WTC11 (cell line): ENCODE data around the gene TEAD1. TPM values are rescaled to one million over a fixed set of nuclear protein-coding genes. Genes with fewer than 3 reads are reported as not detected.

ENCODE experiments used
- ATAC-seq: fragments of 200-7000 bp; cut with Tn5 transposase; 2 replicates; pipeline ENCODE4 v1.10.0; 2021; ENCODE audit warnings: mild to moderate bottlenecking, moderate library complexity
- CTCF ChIA-PET: fragments of 300-600 bp; sonication (Branson Sonifier 250); formaldehyde crosslinking; loops from one replicate; lab custom pipeline; 2021; ENCODE audit warnings: antibody characterized with exemption; lab: Charles Lee
- POLR2A ChIA-PET: fragments of 350-600 bp; sonication (Branson Sonifier 250); formaldehyde crosslinking; loops from one replicate; lab custom pipeline; 2021; ENCODE audit warnings: antibody characterized with exemption; lab: Charles Lee
- DNase-seq: peaks from one replicate; pipeline ENCODE4 v3.0.0; 2021; ENCODE audit warnings: low spot score
- H3K27ac Mint-ChIP-seq: 2 replicates; pipeline ENCODE4 v1.8.0; 2021; ENCODE audit warnings: mixed read lengths
- H3K27me3 Mint-ChIP-seq: 2 replicates; pipeline ENCODE4 v1.8.0; 2021; ENCODE audit warnings: low read depth, mild to moderate bottlenecking, moderate library complexity, mixed read lengths
- H3K36me3 Mint-ChIP-seq: 2 replicates; pipeline ENCODE4 v1.8.0; 2021; ENCODE audit warnings: mixed read lengths
- H3K4me1 Mint-ChIP-seq: 2 replicates; pipeline ENCODE4 v1.8.0; 2022; ENCODE audit warnings: mixed read lengths
- H3K4me3 Mint-ChIP-seq: 2 replicates; pipeline ENCODE4 v1.8.0; 2021; ENCODE audit warnings: mild to moderate bottlenecking, moderate library complexity, mixed read lengths
- H3K9me3 Mint-ChIP-seq: 2 replicates; pipeline ENCODE4 v1.8.0; 2021; ENCODE audit warnings: mixed read lengths
- EMX1 ChIP-seq: fragments of 250-450 bp; sonication (Bioruptor Pico); IDR thresholded peaks from 2 replicates; pipeline ENCODE4 v1.8.0; 2021; ENCODE audit warnings: mild to moderate bottlenecking
- ETV6 ChIP-seq: sonication (generic); formaldehyde crosslinking; IDR thresholded peaks from 2 replicates; pipeline ENCODE4 v1.8.1; 2022; ENCODE audit warnings: mild to moderate bottlenecking, missing genetic modification reagents
- FOXK1 ChIP-seq: sonication (generic); formaldehyde crosslinking; IDR thresholded peaks from 2 replicates; pipeline ENCODE4 v1.8.0; 2022; ENCODE audit warnings: mild to moderate bottlenecking, moderate library complexity, missing genetic modification reagents
- FOXP1 ChIP-seq: sonication (generic); formaldehyde crosslinking; IDR thresholded peaks from 2 replicates; pipeline ENCODE4 v1.8.0; 2022; ENCODE audit warnings: missing genetic modification reagents, mild to moderate bottlenecking, moderate library complexity, borderline replicate concordance
- JAZF1 ChIP-seq: fragments of 250-450 bp; sonication (Bioruptor Pico); IDR thresholded peaks from 2 replicates; pipeline ENCODE4 v1.9.0; 2021; ENCODE audit warnings: moderate library complexity, mild to moderate bottlenecking, inconsistent platforms
- OVOL2 ChIP-seq: fragments of 250-450 bp; sonication (Bioruptor Pico); IDR thresholded peaks from 2 replicates; pipeline ENCODE4 v1.9.0; 2021; ENCODE audit warnings: mild to moderate bottlenecking, borderline replicate concordance
- TEAD1 ChIP-seq: sonication (generic); formaldehyde crosslinking; IDR thresholded peaks from 2 replicates; pipeline ENCODE4 v1.8.0; 2022; ENCODE audit warnings: mild to moderate bottlenecking, missing genetic modification reagents
- TEAD4 ChIP-seq: sonication (generic); formaldehyde crosslinking; IDR thresholded peaks from 2 replicates; pipeline ENCODE4 v1.8.0; 2022; ENCODE audit warnings: mild to moderate bottlenecking, missing genetic modification reagents
- ZNF416 ChIP-seq: fragments of 250-450 bp; sonication (Bioruptor Pico); IDR thresholded peaks from 2 replicates; pipeline ENCODE4 v1.9.0; 2021; ENCODE audit warnings: mild to moderate bottlenecking, inconsistent platforms
- total RNA-seq: library from RNA; stranded (reverse); gene quantifications from 3 replicates; pipeline ENCODE4 v1.2.3, GENCODE V29; 2021
- TF ChIP-seq, protein P1 (sequence below): sonication (generic); formaldehyde crosslinking; IDR thresholded peaks from 2 replicates; pipeline ENCODE4 v1.8.1; 2023; ENCODE audit warnings: mild to moderate bottlenecking, missing genetic modification reagents, moderate library complexity
- TF ChIP-seq, protein P2 (sequence below): fragments of 250-450 bp; sonication (Bioruptor Pico); IDR thresholded peaks from 2 replicates; pipeline ENCODE4 v1.9.0; 2021; ENCODE audit warnings: mild to moderate bottlenecking
- TF ChIP-seq, protein P3 (sequence below): sonication (generic); formaldehyde crosslinking; IDR thresholded peaks from 2 replicates; pipeline ENCODE4 v1.8.0; 2022; ENCODE audit warnings: mild to moderate bottlenecking, missing genetic modification reagents
- TF ChIP-seq, protein P4 (sequence below): sonication (generic); formaldehyde crosslinking; IDR thresholded peaks from 2 replicates; pipeline ENCODE4 v1.8.0; 2023; ENCODE audit warnings: missing genetic modification reagents, mild to moderate bottlenecking, borderline replicate concordance
- TF ChIP-seq, protein P5 (sequence below): sonication (generic); formaldehyde crosslinking; IDR thresholded peaks from 2 replicates; pipeline ENCODE4 v1.8.1; 2023; ENCODE audit warnings: mild to moderate bottlenecking, missing genetic modification reagents
- TF ChIP-seq, protein P6 (sequence below): sonication (generic); formaldehyde crosslinking; IDR thresholded peaks from 2 replicates; pipeline ENCODE4 v1.8.1; 2023; ENCODE audit warnings: mild to moderate bottlenecking, missing genetic modification reagents, moderate library complexity
- TF ChIP-seq, protein P7 (sequence below): sonication (generic); formaldehyde crosslinking; IDR thresholded peaks from 2 replicates; pipeline ENCODE4 v1.8.0; 2023; ENCODE audit warnings: missing genetic modification reagents

The TEAD1 gene
- total RNA-seq, 1 experiment from 2014 or later: 79.9 TPM

DNA sequence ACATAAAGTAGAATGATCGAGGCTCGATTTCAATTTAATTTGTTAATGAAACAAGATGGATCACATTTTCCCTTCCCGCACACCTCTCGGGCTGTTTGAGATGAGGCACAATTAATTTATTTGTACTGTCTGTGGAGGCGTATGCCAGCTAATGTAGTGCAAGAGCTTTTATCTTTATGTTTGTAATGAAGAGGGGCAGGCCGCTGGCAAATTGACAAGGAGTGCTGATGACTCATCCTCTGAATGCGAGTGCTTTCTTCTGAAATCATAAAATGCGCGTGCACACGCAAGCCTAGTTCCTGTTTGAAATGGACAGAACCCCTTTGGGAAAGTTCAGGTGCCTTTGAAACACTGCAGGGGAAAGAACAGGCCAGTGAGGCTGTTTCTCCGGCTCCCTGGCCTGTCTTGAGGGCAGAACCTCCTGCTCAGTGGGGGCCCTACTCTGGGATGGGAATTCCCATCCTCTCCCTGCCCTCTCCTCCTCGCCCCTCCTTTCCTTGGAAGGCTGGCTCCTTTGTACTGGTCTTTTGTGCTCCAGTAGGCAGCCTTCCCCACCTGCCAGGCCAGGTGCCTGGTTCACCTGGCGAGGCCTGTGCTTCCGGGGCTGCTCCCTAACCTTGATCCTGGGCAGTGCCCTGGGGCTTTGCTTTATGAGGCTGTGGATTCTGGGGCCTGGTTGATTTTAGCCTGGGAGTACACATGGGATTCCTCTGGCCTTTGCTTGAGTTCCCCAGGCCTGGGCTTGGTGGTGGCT, 50.3 kb downstream of the TEAD1 start (continued):
- TF ChIP-seq, protein P1, sequence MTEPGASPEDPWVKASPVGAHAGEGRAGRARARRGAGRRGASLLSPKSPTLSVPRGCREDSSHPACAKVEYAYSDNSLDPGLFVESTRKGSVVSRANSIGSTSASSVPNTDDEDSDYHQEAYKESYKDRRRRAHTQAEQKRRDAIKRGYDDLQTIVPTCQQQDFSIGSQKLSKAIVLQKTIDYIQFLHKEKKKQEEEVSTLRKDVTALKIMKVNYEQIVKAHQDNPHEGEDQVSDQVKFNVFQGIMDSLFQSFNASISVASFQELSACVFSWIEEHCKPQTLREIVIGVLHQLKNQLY (CRISPR knock-in tag): no peak
- TF ChIP-seq, protein P2, sequence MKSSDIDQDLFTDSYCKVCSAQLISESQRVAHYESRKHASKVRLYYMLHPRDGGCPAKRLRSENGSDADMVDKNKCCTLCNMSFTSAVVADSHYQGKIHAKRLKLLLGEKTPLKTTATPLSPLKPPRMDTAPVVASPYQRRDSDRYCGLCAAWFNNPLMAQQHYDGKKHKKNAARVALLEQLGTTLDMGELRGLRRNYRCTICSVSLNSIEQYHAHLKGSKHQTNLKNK (CRISPR knock-in tag): no peak
- peak; percentile 93; the same call in 1 of the 2 replicates for TF ChIP-seq ETV6 (CRISPR knock-in tag)
- TF ChIP-seq, protein P3, sequence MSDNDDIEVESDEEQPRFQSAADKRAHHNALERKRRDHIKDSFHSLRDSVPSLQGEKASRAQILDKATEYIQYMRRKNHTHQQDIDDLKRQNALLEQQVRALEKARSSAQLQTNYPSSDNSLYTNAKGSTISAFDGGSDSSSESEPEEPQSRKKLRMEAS (CRISPR knock-in tag): peak; percentile 51; the same call in 1 of the 2 replicates
- TF ChIP-seq FOXK1 (CRISPR knock-in tag): peak; percentile 45; the same call in 1 of the 2 replicates
- TF ChIP-seq, protein P4, sequence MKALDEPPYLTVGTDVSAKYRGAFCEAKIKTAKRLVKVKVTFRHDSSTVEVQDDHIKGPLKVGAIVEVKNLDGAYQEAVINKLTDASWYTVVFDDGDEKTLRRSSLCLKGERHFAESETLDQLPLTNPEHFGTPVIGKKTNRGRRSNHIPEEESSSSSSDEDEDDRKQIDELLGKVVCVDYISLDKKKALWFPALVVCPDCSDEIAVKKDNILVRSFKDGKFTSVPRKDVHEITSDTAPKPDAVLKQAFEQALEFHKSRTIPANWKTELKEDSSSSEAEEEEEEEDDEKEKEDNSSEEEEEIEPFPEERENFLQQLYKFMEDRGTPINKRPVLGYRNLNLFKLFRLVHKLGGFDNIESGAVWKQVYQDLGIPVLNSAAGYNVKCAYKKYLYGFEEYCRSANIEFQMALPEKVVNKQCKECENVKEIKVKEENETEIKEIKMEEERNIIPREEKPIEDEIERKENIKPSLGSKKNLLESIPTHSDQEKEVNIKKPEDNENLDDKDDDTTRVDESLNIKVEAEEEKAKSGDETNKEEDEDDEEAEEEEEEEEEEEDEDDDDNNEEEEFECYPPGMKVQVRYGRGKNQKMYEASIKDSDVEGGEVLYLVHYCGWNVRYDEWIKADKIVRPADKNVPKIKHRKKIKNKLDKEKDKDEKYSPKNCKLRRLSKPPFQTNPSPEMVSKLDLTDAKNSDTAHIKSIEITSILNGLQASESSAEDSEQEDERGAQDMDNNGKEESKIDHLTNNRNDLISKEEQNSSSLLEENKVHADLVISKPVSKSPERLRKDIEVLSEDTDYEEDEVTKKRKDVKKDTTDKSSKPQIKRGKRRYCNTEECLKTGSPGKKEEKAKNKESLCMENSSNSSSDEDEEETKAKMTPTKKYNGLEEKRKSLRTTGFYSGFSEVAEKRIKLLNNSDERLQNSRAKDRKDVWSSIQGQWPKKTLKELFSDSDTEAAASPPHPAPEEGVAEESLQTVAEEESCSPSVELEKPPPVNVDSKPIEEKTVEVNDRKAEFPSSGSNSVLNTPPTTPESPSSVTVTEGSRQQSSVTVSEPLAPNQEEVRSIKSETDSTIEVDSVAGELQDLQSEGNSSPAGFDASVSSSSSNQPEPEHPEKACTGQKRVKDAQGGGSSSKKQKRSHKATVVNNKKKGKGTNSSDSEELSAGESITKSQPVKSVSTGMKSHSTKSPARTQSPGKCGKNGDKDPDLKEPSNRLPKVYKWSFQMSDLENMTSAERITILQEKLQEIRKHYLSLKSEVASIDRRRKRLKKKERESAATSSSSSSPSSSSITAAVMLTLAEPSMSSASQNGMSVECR (CRISPR knock-in tag): peak; percentile 66; the same call in 1 of the 2 replicates
- TF ChIP-seq FOXP1: peak; percentile 62
- TF ChIP-seq TEAD1 (CRISPR knock-in tag): peak; percentile 80; the same call in 1 of the 2 replicates

DNA sequence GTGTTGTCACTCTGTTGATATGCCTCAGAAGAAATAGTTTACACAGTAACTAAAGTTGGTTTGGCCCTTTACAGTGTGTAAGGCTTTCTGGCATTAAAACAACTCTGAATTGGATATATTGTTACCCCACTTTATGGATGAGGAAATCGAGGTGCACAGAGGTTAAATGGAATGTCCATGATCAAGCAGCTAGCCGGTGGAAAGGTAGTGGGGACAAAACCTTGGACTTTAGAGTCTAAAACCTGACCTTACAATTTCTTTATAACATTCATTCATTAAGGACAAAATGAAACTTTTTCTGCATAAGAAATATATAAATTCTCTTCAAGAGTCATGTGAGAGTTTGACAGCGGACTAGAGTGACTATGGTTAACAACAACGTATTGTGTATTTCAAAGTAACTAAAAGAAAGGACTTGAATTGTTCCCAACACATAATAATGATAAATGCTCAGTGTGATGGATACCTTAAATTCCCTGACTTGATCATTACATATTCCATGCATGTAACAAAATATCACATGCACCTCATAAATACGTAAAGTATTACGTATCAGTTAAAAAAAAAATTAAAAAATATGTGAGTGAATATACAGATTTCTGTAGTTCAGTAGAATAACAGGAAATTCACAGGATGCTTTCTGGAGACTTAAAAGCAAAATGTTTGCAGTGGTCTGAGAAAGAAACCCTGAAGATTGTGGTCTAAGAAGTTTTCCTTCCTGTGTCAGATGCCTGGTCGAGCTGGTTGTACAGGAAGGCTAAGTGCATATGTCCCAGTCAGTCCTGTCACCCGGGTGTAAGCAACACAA, 51.0 kb downstream of the TEAD1 start:
- H3K9me3 Mint-ChIP-seq: no peaks in the 10 kb centered on the region
- H3K27me3 Mint-ChIP-seq: no peaks in the 10 kb centered on the region
- ChIA-PET CTCF (no interaction called here), POLR2A (interaction anchor here (0.6 kb wide), 1 partner anchor 129 kb away, joined by 4 read pairs; no protein-coding TSS in a partner anchor)
- DNase-seq (no peak), ATAC-seq (no peak)
- TF ChIP-seq OVOL2 (no peak), TEAD4 (no peak)
- peak overlapping the region; percentile 99 for H3K27ac Mint-ChIP-seq
- peak overlapping the region; percentile 63; the same call in 1 of the 2 replicates for H3K4me3 Mint-ChIP-seq
- H3K4me1 Mint-ChIP-seq: peaks cover 90% of the 10 kb centered on the region
- H3K36me3 Mint-ChIP-seq: peaks cover 6% of the 10 kb centered on the region; the same call in 1 of the 2 replicates

DNA sequence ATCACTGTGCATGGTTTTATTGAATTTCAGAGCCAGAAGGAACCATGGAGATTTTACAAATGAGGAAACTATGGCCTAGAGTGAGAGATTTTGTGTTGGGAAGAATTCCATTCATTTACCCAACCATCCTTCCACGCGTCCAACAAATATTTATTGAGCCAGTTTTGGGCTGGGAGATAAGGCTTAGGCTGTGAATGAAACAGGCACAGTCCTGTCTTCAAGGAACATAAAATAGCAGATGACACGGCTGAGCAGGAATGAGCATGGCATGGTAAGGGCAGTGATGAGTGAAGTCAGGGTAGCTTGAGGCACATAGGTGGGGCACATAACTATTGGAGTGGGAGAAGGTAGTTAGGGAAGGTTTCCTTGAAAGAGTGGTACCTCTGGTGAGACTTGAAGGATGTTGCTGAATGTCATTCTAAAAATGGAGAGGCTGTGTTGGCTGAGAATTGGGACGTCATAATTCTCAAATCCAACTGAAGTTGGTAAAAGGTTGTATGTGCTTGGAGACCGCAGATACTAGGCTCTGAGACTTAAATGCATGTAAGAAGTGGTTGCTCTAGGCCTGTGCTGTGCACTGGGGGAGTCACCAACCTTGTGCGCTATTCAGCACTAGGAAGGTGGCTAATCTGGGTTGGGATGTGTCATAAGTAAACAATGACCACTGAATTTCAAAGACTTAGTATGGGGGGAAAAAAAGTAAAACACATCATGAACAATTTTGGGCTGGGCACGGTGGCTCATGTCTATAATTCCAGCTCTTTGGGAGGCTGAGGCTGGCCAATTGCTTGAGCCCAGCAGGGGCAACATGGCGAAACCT, 51.9 kb downstream of the TEAD1 start:
- H3K36me3 Mint-ChIP-seq: peaks cover 6% of the 10 kb centered on the region; the same call in 1 of the 2 replicates
- no peaks in the 10 kb centered on the region for H3K27me3 Mint-ChIP-seq
- TF ChIP-seq EMX1 (CRISPR knock-in tag): no peak
- TF ChIP-seq, protein P5, sequence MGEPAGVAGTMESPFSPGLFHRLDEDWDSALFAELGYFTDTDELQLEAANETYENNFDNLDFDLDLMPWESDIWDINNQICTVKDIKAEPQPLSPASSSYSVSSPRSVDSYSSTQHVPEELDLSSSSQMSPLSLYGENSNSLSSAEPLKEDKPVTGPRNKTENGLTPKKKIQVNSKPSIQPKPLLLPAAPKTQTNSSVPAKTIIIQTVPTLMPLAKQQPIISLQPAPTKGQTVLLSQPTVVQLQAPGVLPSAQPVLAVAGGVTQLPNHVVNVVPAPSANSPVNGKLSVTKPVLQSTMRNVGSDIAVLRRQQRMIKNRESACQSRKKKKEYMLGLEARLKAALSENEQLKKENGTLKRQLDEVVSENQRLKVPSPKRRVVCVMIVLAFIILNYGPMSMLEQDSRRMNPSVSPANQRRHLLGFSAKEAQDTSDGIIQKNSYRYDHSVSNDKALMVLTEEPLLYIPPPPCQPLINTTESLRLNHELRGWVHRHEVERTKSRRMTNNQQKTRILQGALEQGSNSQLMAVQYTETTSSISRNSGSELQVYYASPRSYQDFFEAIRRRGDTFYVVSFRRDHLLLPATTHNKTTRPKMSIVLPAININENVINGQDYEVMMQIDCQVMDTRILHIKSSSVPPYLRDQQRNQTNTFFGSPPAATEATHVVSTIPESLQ (CRISPR knock-in tag): no peak
- TF ChIP-seq, protein P6, sequence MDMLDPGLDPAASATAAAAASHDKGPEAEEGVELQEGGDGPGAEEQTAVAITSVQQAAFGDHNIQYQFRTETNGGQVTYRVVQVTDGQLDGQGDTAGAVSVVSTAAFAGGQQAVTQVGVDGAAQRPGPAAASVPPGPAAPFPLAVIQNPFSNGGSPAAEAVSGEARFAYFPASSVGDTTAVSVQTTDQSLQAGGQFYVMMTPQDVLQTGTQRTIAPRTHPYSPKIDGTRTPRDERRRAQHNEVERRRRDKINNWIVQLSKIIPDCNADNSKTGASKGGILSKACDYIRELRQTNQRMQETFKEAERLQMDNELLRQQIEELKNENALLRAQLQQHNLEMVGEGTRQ (CRISPR knock-in tag): no peak
- TF ChIP-seq ZNF416 (CRISPR knock-in tag): no peak
- TF ChIP-seq, protein P7, sequence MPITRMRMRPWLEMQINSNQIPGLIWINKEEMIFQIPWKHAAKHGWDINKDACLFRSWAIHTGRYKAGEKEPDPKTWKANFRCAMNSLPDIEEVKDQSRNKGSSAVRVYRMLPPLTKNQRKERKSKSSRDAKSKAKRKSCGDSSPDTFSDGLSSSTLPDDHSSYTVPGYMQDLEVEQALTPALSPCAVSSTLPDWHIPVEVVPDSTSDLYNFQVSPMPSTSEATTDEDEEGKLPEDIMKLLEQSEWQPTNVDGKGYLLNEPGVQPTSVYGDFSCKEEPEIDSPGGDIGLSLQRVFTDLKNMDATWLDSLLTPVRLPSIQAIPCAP: no peak
- TF ChIP-seq JAZF1 (CRISPR knock-in tag): no peak
- TF ChIP-seq OVOL2: no peak
- peaks cover 82% of the 10 kb centered on the region for H3K4me1 Mint-ChIP-seq
- H3K27ac Mint-ChIP-seq: no peak overlapping the region
- DNase-seq (no peak), ATAC-seq (no peak)
- H3K4me3 Mint-ChIP-seq: no peak overlapping the region
- ChIA-PET CTCF (no interaction called here), POLR2A (interaction anchor here (0.6 kb wide), 1 partner anchor 130 kb away, joined by 4 read pairs; no protein-coding TSS in a partner anchor)
- H3K9me3 Mint-ChIP-seq: no peaks in the 10 kb centered on the region
